SIG-M5 treated with dmso at 0.1 percent for 504 hours (cell line): ENCODE results near the gene AOAH.
"Not testable (repeated sequence)": the region's sequence is repeated elsewhere in the genome, so short reads cannot be mapped to it uniquely, and the experiment has no call there.

Experiments used
- DNase-seq: peaks from one replicate; lab custom pipeline; 2025; ENCODE audit not compliant: unreplicated experiment; lab: John Stamatoyannopoulos, UW

Gene AOAH

DNA sequence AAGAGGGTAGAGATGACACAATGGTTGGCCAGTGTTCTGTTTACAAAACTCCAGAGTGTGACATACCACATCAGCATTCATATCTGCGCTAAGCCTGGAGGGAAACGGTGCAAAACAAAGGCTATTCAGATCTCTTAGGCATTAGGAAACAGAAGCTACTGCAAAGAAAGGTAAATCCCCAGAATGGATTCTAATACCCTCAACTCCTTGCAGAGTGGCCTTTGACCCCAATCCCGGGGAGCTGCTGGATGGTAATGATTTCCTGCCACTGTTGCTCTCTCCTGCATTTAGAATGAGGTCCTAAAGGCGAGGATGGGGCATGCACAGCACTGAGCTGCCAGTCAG, 65.2 kb downstream of the AOAH start:
- DNase-seq = no peak

DNA sequence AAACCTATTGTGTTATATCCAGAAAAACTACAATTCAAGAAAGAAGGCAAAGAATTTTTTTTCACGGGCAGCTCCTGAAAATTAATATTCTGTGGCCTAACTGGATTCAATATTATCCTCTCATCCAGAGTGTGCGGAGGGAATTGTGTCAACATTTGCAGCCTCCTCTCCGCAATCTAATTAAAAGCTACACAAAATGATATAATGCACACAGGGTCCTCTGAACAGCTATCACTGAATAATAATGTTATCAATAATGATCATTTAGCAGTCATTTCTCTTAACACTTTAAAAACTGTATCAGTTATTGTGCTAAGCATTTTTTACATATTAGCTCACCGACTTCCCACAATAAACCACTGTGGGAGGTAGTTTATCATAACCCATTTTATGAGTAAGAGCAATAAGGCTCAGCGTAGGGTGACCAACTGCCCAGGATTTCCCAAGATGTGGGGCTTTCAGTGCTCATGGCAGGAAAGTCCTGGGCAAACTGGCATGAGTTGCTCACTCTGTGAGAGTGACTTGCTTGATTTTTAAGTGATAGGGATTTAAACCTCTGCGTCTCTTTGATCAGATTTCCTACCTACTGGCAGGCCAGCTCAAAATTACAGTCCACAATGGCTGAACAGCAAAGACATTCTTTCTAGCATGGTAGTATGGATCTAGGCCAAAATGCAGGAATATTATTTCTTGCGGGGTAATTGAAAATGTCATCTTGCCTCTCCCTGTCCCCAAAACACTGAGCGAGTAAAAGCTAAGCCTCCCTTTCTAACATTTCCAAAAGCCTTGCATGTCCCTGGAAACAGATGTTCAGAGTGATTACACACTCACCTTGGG, 65.7 kb downstream of the AOAH start:
- no peak for DNase-seq

DNA sequence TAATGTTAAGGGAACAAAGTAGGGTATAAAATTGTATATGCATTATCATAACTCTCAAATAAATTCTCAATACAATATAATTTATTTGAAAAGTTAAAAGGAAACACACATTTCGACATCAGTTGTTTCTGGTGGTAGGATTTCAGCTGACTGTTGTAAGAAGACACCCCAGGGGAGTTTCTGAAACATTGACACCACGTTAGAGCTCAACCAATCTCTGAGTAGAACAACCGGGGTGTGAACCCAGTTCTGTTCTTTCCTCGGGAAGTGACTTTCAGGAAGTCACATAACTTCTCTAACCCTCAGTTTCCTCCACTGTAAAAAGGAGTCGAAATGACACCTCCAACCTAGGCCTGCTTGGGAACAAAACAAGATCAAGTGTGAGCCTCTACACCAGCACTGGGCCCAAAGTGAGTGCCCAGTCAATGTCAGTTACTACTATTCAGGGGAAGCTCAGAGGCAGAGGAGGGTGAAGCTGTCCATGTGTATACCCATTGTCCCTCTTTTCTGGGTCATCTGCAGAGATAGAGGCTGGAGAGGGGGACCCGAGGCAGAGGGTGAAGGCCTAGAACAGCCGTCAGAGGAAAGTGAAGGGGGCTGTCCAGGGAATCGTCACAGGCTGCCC, 67.1 kb downstream of the AOAH start:
- DNase-seq = no peak

DNA sequence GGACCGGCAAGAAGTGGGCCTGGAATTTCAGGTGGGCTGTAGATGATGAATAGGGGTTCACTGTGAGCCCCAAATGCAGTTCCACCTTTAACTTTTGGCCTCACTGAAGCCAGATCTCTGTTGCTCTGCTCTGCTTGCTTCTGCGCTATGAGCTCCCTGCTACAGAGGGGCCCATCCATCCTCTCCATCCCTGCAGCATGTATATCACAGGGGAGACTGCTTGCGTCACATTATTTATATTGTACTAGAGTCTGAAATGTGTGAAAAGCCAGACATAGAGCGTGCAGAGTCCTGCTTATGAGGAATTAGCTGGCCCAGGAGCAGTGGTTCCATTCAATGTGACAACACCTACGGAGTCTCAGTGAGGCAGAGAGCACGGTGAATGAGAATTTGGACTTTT, 69.9 kb downstream of the AOAH start:
- no peak for DNase-seq

DNA sequence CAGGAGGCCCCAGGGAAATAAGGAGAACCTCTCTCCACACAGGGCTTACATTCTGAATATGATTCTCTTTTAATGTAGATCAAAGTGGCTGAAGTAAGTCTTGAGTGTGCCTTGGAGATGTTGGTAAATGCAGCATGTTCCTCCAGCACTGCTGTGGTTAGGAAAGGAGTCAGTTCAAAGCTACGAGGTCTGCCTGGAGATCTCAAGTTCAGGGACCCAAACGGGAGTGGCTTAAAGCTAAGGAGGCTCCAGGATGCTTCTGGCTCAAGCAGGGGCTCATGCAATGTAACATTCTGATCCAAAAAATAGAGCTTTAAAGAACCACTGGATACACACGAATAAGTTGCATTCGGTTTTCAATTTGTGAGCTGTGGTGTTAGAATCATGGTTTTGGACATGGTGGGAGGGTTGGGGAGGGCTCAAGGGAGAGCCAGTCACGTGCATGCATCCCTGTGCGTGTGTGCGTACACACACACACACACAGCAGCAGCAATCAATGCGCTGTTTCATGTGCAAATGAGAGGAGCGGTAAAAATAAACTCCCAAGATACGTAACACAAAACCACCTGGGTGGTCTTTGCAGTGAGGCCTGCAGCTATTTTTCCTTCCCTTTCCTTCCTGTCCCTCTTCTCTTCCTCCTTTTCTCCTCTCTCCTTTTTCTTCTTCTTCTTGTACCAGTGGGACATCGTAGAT, 70.5 kb downstream of the AOAH start:
- no peak for DNase-seq

DNA sequence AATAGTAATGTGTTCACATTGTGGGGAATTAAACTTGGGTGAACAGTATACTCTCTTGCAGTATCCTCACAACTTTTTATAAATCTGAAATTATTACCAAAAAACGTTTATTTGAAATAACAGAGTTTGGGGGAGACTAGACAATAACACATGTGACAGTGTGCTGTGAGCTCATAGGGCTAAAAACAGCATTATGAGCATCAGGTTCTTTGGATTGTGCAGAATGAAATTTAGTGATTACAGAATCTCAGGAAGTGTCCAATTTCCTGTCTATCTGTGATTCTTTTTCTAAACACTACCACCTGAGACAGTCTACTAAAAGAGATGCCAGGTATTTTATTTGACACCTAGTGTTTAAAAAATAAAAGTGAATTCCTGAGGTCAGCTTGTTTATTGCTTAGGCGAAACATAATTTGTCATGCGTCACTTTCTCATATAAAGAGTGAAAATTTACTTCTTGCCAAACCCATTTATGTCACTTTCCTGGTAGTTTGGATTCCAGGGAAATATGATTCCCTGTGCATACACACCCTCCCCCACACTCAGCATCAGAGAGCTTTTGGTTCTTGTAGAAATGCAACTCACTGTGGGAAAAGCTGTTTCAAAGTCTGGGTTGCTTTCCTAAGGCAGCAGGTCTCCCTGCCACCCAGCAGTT, 71.2 kb downstream of the AOAH start:
- DNase-seq = no peak

DNA sequence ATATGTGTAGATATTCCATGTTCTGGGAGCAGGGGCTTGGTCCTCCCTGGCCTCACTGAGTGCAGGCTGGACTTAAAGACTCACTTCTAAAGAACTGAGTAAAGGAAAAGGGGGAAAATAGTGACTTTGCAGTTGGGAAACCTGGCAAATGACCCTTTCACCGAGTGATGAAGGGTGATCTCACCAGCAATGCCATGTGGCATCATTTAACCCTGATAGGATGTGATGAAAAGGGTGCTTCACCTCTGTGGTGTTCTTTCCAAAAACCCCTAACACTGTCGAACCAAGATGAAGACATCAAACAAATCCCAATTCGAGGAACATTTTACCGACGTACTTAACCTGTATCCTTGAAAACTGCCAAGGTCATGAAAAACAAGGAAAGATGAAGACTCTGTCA, 71.9 kb downstream of the AOAH start:
- DNase-seq = no peak

DNA sequence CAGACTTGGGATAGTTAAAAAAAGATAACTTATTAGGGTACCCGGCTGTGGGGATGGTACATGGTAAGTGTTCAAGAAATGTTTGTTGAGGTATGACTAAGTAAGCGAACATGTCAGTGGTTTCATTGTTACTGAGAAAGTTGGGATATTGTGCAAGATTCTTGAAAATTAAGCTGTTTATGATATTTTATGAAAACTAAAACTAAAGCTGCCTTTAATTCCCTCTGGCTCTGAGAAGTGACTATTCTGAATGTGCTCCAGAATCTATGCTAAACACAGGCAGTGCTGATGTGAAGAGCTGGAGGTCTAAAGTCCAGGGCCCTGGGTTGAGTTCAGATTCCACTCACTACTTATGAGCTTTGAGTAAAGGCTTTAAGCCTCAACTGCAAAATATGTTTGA, 72.9 kb downstream of the AOAH start:
- DNase-seq = no peak

DNA sequence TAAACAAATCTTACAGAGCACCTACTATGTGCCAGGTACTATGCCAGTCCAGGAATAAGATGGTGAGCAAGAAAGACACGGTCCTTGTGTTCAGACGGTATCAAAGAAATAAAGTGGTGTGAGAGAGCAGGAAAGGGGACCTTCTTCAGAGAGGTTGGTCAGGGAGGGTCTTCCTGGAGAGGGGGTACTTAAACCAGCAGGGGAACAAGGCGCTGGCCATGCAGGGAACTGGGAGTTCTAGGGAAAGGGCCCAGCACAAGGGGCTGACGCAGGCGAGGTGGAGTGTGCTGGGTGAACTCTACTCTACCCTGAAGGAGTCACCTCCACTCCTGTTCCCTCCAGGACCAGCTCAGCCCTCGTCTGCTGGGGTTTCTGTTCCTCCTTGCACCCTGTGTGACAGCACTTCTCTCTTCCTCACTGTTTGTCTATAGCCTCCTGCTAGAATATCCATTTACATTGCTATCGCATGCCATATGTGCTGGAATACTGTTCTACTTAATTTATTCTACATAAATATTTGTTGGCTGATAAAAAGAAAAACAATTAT, 73.5 kb downstream of the AOAH start:
- DNase-seq = peak; percentile 37

DNA sequence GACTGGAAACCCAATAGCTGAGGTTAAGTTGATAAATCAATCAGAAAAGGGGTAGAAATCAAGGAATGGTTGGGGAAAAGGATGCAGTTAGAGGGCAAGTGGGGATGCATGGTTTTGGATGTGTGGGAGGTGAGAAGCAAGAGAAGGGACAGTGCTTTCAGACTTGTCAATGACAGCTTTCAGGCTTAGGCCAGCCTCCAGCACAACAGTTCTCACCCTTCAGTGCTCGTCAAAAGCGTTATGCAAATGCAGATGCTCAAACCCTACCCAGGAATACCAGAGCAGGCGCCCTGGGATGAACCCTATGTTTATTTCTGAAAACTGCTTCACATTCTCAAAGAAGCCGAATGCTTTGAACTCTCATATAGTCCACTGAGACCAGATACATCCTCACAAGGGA, 74.0 kb downstream of the AOAH start:
- no peak for DNase-seq

DNA sequence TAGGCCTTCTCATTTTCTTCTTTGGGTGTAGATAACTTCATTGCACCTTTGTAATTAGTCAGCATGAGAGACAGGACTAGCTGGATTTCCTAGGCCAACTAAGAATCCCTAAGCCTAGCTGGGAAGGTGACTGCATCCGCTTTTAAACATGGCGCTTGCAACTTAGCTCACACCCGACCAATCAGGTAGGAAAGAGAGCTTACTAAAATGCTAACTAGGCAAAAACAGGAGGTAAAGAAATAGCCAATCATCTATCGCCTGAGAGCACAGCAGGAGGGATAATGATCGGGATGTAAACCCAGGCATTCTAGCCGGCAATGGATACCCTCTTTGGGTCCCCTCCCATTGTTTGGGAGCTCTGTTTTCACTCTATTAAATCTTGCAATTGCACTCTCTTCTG, 75.0 kb downstream of the AOAH start:
- DNase-seq = not testable (repeated sequence)

DNA sequence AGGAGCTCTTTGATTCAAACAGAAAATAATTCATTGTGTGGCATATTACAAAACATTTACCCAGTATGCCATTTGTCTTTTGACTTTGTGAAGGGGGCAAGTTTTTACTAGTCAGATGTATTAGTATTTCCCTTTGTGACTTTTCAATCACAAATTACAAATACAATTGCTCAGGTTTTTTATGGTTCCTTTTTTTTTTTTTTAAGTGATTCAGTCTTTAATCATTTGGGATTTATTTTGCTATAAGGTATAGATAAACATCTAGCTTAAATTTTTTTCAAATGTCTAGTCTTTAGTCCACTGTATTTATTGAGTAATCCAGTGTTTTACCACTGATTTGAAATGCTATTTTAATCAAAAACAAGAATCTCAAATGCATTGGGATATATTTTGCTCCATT, 75.9 kb downstream of the AOAH start:
- DNase-seq = no peak

DNA sequence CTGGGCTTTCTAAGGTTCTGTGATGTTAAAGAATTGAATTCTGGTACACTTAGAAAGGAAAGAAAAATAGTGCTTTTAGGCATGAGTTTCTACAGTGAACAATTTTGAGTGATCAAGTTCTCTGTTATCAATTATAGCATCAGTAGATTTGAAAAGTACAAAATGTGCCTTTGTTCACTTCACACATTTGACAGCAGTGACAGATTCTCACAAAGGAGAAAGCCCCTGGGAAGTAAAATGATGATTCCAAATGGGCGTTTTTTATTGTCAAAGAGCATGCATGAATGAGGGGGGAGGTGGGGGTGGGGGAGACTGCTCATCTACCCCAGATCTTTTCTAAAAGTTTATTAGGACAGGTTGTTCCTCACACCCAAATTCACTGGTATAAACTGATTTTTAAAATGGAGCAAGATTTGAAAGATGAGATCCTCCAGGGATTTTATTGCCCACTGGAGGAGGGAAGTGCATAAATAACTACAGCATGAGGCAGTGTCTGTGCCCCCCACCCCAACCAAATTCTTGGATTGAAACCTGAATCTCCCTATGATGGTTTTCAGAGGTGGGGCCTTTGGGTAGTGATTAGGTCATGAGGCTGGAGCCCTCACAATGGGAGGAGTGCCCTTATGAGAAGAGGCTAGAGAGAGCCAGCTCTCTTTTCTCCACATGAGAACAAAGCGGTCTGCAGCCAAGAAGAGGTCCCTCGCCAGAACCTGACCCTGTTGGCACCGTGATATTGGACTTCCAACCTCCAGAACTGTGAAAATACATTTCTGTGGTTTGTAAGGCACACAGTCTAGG, 79.5 kb downstream of the AOAH start:
- DNase-seq = no peak

DNA sequence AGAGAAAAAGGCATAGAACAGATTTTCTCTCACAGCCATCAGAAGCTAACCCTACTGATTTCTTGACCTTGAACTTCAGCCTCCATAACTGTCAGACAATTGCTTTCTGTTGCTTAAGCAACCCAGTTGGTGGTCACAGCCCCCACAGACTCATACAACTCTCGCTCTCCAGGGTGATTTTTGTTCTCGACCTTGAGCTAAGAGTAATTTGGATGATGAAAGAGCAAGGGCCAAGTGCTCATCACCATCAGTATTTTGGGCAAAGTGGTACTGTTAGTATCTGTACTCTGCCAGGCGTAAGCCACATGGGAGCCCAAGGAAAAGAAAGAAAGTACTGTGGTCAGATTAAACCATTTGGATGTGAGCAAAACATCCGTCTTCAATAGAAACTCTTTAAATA, 81.9 kb downstream of the AOAH start:
- DNase-seq = no peak

DNA sequence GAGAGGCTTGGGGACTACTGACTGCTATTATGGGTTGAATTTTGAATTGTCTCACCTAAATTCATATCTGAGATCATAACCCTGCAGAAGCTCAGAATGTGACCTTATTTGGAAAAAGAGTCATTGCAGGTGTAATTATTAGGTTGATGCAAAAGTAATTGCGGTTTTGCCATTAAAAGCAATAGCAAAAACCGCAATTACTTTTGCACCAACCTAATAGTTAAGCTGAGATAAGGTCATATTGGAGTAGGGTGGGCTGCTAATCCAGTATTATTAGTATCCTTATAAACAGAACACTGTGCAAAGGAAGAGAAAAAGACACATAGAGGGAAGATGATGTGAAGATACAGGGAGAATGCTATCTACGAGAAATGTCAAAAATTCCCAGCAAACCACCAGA, 82.3 kb downstream of the AOAH start:
- no peak for DNase-seq

DNA sequence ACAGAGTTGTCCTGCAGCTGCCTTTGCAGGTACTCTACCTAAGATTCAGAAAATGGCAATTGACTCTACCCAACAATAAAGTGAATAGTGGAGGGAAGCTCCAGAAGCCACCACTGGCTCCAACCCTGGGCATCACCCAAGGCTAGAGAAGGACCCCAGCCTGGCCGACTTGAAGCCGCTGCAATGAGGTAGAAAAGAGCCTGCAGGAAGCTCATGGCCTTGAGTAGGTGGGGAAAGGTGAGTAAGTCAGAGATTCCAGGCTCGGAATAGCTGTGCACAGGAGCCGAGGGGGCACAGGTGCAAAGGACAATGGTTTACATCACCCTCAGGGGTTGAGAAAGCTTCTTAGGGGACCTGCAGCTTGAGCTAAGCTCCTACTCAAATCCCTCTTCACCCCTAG, 83.6 kb downstream of the AOAH start:
- DNase-seq = no peak

DNA sequence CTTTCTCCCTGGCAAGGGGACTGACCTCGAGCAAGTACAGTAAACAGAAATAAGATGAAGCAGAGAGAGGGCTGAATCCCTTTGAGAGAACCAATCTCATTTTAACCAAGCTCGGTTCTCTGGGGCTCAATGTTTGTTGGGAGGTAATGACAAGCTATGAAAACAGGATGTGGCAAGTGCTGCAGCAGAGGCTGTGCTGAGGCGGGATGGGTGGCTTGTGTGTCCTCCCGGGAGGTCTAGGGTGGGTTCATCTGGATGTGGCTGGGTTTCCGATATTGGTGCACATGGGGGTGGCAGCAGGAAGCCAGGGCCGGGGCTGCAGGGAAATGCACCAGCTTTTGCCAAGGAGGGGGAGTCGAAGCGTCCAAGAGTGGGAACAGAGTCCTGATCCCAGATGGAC, 84.5 kb downstream of the AOAH start:
- DNase-seq = no peak

DNA sequence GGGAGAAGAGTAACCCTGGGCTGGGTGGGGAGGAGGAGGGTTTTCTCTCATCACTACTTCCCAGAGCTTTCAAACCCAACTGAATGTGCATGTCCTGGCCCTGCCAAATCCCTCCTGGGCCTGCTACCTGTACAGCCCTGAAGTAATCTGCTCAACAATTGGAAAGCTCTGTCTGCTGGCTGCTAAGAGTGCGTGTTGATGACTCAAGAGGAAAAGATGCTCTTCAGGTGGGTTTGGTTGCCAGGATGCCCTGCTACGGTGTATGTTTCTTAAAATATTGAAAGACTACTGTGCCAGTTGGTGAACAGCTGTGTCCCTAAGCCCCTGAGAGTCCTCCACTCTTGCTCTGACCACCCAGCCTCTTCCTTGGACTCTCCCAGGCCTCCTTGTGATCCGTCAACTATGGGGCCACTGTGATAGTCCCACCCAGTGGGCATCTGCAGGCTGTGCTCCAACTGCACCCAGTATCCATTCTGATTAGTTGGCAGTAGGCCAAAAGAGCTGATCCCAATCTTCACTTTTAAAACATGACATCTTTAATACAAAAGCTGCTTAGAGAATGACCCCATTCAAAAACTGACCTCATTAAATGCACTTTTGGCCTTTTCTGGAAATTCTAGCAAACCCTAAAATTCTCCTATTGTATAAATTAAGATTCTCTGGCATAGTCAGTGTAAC, 85.6 kb downstream of the AOAH start:
- no peak for DNase-seq

DNA sequence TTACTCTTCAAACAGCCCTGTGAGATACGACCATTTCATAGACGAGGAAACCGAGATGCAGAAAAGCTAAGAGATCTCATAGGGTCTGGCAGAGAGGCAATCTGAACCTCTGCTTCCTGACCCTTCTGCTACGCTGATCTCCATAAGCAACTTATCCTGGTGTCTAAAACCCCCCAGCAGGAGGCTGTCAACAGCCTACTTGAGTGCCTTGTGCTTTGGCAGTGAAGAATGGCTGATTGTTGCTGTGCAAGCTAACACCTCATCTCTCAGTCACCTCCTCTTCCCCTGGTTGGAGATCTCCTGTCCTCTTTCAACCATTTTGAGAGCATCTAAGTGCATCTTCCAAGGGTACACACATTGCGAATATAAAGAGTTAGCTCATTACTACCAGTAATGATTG, 86.2 kb downstream of the AOAH start:
- DNase-seq = no peak

DNA sequence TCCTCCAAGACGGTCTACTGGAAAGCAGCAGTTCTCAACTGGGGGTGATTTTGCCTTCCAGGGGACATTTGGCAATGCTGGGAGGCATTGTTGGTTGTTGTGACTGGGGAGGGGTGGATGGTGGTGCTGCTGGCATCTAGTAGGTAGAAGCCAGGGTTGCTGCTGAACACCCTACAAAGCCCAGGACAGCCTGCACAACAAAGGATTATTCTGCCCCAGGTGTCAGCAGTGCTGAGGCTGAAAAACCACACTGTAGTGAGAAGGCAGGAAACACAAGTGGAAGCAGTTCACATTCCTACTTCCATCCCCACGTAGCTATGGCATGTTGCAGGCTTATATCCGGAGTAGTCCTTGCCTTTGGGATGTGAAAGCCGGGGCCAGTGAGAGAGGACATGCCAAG, 86.9 kb downstream of the AOAH start:
- no peak for DNase-seq
